ENCODE data around the gene TBC1D7. TPM values are rescaled to one million over a fixed set of nuclear protein-coding genes. Genes with fewer than 3 reads are reported as not detected.

Gene TBC1D7
- total and polyA plus RNA-seq, 2 of the 4 experiments (the other 2 are of a cell fraction): 14.3 to 22.6 TPM

DNA sequence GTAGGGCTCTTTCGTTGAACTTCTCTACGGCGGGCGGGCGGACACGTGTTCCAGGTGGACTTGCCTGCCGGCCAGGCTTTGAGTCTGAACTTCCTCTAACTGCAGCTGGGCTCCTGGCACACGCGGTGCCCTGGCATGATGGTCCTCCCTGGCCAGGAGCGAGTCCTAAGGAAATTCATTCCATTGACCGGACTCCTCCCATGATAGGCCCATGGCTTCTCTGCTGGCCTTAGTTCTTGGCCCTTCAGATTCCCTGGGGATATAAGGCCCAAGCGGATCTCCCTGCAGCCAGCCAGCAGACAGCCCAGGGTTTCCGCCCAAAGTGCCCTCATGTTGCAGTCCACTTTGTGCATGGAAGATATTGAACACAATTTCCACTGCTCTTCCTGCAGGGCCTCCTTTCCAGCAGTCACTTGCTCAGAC, 39.4 kb downstream of the TBC1D7 start:
- H3K9me3 ChIP-seq (ENCODE audit: control insufficient read depth, insufficient read depth, low read length): peaks cover 4% of the 10 kb centered on the region; the same call in 1 of the 2 replicates
- no TSS peak for BruUV-seq (replicated peaks)
- POLR2A ChIA-PET (ENCODE audit: unreplicated experiment): no interaction called here
- CTCF ChIA-PET: no interaction called here
- no peak overlapping the region for H3K14ac ChIP-seq (replicated peaks; ENCODE audit: low read depth, low read length)
- no peak for TF ChIP-seq RCOR1 (IDR thresholded peaks at IDR 0.05; ENCODE audit: insufficient replicate concordance, low read length)
- no peak for TF ChIP-seq FOS (IDR thresholded peaks at IDR 0.05; ENCODE audit: low read depth, low read length)
- no peak for TF ChIP-seq MAZ (IDR thresholded peaks at IDR 0.05; ENCODE audit: borderline replicate concordance, low read depth, low read length)
- no peak for TF ChIP-seq BHLHE40 (IDR thresholded peaks at IDR 0.05; ENCODE audit: low read depth, low read length)
- TF ChIP-seq, protein P1, sequence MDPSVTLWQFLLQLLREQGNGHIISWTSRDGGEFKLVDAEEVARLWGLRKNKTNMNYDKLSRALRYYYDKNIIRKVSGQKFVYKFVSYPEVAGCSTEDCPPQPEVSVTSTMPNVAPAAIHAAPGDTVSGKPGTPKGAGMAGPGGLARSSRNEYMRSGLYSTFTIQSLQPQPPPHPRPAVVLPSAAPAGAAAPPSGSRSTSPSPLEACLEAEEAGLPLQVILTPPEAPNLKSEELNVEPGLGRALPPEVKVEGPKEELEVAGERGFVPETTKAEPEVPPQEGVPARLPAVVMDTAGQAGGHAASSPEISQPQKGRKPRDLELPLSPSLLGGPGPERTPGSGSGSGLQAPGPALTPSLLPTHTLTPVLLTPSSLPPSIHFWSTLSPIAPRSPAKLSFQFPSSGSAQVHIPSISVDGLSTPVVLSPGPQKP (IDR thresholded peaks at IDR 0.05; ENCODE audit: borderline replicate concordance, low read depth, low read length): no peak
- TF ChIP-seq POLR2A (IDR thresholded peaks at IDR 0.05; ENCODE audit: low read depth, low read length): no peak
- TF ChIP-seq, protein P2, sequence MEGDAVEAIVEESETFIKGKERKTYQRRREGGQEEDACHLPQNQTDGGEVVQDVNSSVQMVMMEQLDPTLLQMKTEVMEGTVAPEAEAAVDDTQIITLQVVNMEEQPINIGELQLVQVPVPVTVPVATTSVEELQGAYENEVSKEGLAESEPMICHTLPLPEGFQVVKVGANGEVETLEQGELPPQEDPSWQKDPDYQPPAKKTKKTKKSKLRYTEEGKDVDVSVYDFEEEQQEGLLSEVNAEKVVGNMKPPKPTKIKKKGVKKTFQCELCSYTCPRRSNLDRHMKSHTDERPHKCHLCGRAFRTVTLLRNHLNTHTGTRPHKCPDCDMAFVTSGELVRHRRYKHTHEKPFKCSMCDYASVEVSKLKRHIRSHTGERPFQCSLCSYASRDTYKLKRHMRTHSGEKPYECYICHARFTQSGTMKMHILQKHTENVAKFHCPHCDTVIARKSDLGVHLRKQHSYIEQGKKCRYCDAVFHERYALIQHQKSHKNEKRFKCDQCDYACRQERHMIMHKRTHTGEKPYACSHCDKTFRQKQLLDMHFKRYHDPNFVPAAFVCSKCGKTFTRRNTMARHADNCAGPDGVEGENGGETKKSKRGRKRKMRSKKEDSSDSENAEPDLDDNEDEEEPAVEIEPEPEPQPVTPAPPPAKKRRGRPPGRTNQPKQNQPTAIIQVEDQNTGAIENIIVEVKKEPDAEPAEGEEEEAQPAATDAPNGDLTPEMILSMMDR (conservative IDR thresholded peaks at IDR 0.05; ENCODE audit: low read depth, low read length): no peak
- no peak for TF ChIP-seq MXI1 (IDR thresholded peaks at IDR 0.05; ENCODE audit: borderline replicate concordance, low read depth, low read length)
- intact Hi-C loops (cut with micrococcal nuclease): no loop called here
- no peaks in the 10 kb centered on the region for H3K79me1 ChIP-seq (ENCODE audit: low read depth in 1 of 2, low read length in 2 of 2)
- H2BK120ac ChIP-seq (ENCODE audit: low read depth, low read length): no peak overlapping the region
- no peak overlapping the region for H3K56ac ChIP-seq (ENCODE audit: extremely low read depth, insufficient read depth, low read length)
- H3K4me2 ChIP-seq (ENCODE audit: low read depth, low read length): no peak overlapping the region
- no peak overlapping the region for H3K27ac ChIP-seq (ENCODE audit: insufficient read depth, low read length)
- H3K23ac ChIP-seq (ENCODE audit: low read depth, low read length): no peak overlapping the region
- no peak overlapping the region for H2AK5ac ChIP-seq (ENCODE audit: low read depth, low read length)
- H2BK5ac ChIP-seq (ENCODE audit: low read depth, low read length, poor library complexity, severe bottlenecking): no peak overlapping the region
- H3K9me1 ChIP-seq (ENCODE audit: insufficient read depth, low read length): peaks cover 3% of the 10 kb centered on the region; the same call in 1 of the 2 replicates
- no peaks in the 10 kb centered on the region for H4K20me1 ChIP-seq (ENCODE audit: insufficient read depth, low read length)
- H3K36me3 ChIP-seq (ENCODE audit: control insufficient read depth, insufficient read depth, low read length): peaks cover 9% of the 10 kb centered on the region
- H3K4me3 ChIP-seq (ENCODE audit: insufficient read depth, low read depth, low read length): no peak overlapping the region
- no peak overlapping the region for H3K18ac ChIP-seq (ENCODE audit: low read depth, low read length)
- no peak overlapping the region for H3K9ac ChIP-seq (ENCODE audit: low read depth, low read length)
- no peak overlapping the region for H2BK15ac ChIP-seq (ENCODE audit: low read depth, low read length)
- dilution Hi-C loops (cut with HindIII; ENCODE audit: low sequenced_read_pairs, unreplicated experiment): no loop called here
- no peak overlapping the region for H4K5ac ChIP-seq (ENCODE audit: low read depth, low read length)
- no peak overlapping the region for H2AK9ac ChIP-seq (replicated peaks; ENCODE audit: low read depth, low read length, poor library complexity)
- no peak overlapping the region for H3K4ac ChIP-seq (ENCODE audit: low read depth, low read length)
- ATAC-seq (ENCODE audit: low read depth) (no peak), DNase-seq (no peak)
- in situ Hi-C loops (cut with MboI; ENCODE audit: low sequenced_read_pairs): no loop called here
- H2BK20ac ChIP-seq (ENCODE audit: low read depth, low read length): no peak overlapping the region
- H3K27me3 ChIP-seq (ENCODE audit: control insufficient read depth, insufficient read depth, low read length): no peaks in the 10 kb centered on the region
- H2AFZ ChIP-seq (replicated peaks; ENCODE audit: low read length, poor library complexity): no peak overlapping the region
- no peak overlapping the region for H4K91ac ChIP-seq (ENCODE audit: insufficient read depth, low read depth, low read length)
- no peak overlapping the region for H4K8ac ChIP-seq (ENCODE audit: low read depth in 2 of 2, low read length in 2 of 2)
- WGBS, 2 experiments (ENCODE audit: extremely low coverage in 2 of 2, insufficient read length in 1 of 2): 90% methylated on average over 6 of the region's 13 CpGs; no CpG with 5 or more reads in 1 of the 2 experiments
- H3K4me1 ChIP-seq (ENCODE audit: control insufficient read depth, insufficient read depth, low read length): no peaks in the 10 kb centered on the region
